Measurements from ENCODE around the gene LVRN. TPM values are rescaled to one million over a fixed set of nuclear protein-coding genes. Genes with fewer than 3 reads are reported as not detected.

The LVRN gene
- total RNA-seq, 1 experiment from 2014 or later: 0.09 TPM

DNA sequence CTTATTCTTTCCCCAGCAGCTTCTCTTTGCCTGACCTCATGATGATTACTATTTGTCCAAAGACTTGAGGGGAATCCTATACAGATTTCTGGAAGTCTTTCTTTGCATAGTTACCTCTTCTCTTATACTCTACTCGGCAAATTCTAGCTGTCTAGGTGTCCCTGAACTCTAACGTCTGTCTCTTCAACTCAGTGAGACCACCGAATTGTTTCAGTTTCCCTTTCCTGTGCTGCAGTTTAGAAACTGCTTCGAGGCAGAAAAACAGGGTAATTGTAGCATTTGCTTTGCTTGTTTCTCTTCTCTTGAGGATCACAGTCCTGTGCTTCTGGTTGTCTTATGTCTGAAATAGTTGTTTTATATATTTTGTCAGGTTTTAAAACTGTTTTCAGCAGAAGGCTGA, 14.8 kb downstream of the LVRN start:
- no peak for DNase-seq
- Mint-ChIP-seq H3K4me1 (no peaks in the 10 kb centered on the region), H3K4me3 (no peak overlapping the region), H3K27me3 (ENCODE audit: low read depth) (peaks cover 2% of the 10 kb centered on the region; the same call in 1 of the 2 replicates), H3K9me3 (no peaks in the 10 kb centered on the region), H3K36me3 (ENCODE audit: insufficient read depth in 1 of 3, low read depth in 3 of 3) (no peaks in the 10 kb centered on the region), H3K27ac (no peak overlapping the region)
- H3T11ph ChIP-seq (ENCODE audit: low read length): no peak overlapping the region
- no peak overlapping the region for H3K23ac ChIP-seq (ENCODE audit: insufficient read length, low read depth, low read length)
- WGBS (ENCODE audit: extremely low coverage, insufficient read length, low lambda C conversion rate): no CpG with 5 or more reads among the region's 4 CpGs
- H3K4me1 ChIP-seq (ENCODE audit: insufficient read depth, low read length): no peaks in the 10 kb centered on the region
- no peaks in the 10 kb centered on the region for H3K9me3 ChIP-seq (ENCODE audit: control insufficient read depth, low read depth, low read length)
- H2BK120ac ChIP-seq (ENCODE audit: low read depth, low read length, poor library complexity, severe bottlenecking): no peak overlapping the region
- H3K27me3 ChIP-seq (ENCODE audit: insufficient read depth, low read length): no peaks in the 10 kb centered on the region
- H3K4me2 ChIP-seq (ENCODE audit: insufficient read depth, insufficient read length, low read length): no peak overlapping the region
- H2AK5ac ChIP-seq (ENCODE audit: insufficient read length, low read length): no peak overlapping the region
- no peak overlapping the region for H3K4ac ChIP-seq (ENCODE audit: low read depth, low read length)
- H2AFZ ChIP-seq (ENCODE audit: low read length): no peak overlapping the region
- H3K79me1 ChIP-seq (ENCODE audit: insufficient read depth, low read depth, low read length, poor library complexity, severe bottlenecking): no peaks in the 10 kb centered on the region
- no peak overlapping the region for H3K18ac ChIP-seq (ENCODE audit: insufficient read length, low read depth, low read length)
- no peak overlapping the region for H3K27ac ChIP-seq (ENCODE audit: insufficient read length, low read depth, low read length)
- H4K20me1 ChIP-seq (ENCODE audit: control insufficient read depth, insufficient read depth, insufficient read length): no peaks in the 10 kb centered on the region
- TF ChIP-seq, protein P1, sequence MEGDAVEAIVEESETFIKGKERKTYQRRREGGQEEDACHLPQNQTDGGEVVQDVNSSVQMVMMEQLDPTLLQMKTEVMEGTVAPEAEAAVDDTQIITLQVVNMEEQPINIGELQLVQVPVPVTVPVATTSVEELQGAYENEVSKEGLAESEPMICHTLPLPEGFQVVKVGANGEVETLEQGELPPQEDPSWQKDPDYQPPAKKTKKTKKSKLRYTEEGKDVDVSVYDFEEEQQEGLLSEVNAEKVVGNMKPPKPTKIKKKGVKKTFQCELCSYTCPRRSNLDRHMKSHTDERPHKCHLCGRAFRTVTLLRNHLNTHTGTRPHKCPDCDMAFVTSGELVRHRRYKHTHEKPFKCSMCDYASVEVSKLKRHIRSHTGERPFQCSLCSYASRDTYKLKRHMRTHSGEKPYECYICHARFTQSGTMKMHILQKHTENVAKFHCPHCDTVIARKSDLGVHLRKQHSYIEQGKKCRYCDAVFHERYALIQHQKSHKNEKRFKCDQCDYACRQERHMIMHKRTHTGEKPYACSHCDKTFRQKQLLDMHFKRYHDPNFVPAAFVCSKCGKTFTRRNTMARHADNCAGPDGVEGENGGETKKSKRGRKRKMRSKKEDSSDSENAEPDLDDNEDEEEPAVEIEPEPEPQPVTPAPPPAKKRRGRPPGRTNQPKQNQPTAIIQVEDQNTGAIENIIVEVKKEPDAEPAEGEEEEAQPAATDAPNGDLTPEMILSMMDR (conservative IDR thresholded peaks at IDR 0.05): no peak
- H2BK12ac ChIP-seq (ENCODE audit: insufficient read length, low read depth, low read length): no peak overlapping the region
- H2BK5ac ChIP-seq (ENCODE audit: insufficient read length, low read length): no peak overlapping the region
- no peak overlapping the region for H3K56ac ChIP-seq (ENCODE audit: insufficient read length, low read depth, low read length)
- no peaks in the 10 kb centered on the region for H3K79me2 ChIP-seq (ENCODE audit: insufficient read depth, low read length)
- no peak overlapping the region for H3K9ac ChIP-seq (ENCODE audit: extremely low read depth, insufficient read length, low read length)
- no peak overlapping the region for H2BK15ac ChIP-seq (ENCODE audit: low read depth, low read length)
- no peak overlapping the region for H4K8ac ChIP-seq (replicated peaks; ENCODE audit: insufficient read length, low read depth, low read length)
- no peaks in the 10 kb centered on the region for H3K23me2 ChIP-seq (ENCODE audit: insufficient read length, low read depth, low read length, poor library complexity, severe bottlenecking)
- H2BK20ac ChIP-seq (ENCODE audit: low read depth, low read length, poor library complexity, severe bottlenecking): no peak overlapping the region
- no peak overlapping the region for H4K91ac ChIP-seq (ENCODE audit: insufficient read length, low read depth, low read length)
- H4K5ac ChIP-seq (ENCODE audit: insufficient read length, low read depth, low read length): no peak overlapping the region
- H3K14ac ChIP-seq (ENCODE audit: insufficient read depth, low read length): no peak overlapping the region

Measured in H9 (cell line).